Chondrocyte (in vitro differentiated cells): ENCODE measurements around the gene SMIM22. TPM values are rescaled to one million over a fixed set of nuclear protein-coding genes. Genes with fewer than 3 reads are reported as not detected.

Experiments
- DNase-seq: peaks from one replicate; pipeline ENCODE4 v3.0.0; 2021; ENCODE audit warnings: mixed read lengths, low spot score
- H3K27ac Mint-ChIP-seq: one replicate; pipeline ENCODE4 v1.8.0; 2021; ENCODE audit warnings: mild to moderate bottlenecking, moderate library complexity, mixed read lengths; ENCODE audit not compliant: unreplicated experiment
- H3K27me3 Mint-ChIP-seq: 2 replicates; pipeline ENCODE4 v1.8.0; 2021; ENCODE audit warnings: low read depth, mixed read lengths
- H3K36me3 Mint-ChIP-seq: 2 replicates; pipeline ENCODE4 v1.8.0; 2021; ENCODE audit warnings: low read depth, mixed read lengths
- H3K4me1 Mint-ChIP-seq: 2 replicates; pipeline ENCODE4 v1.8.0; 2021; ENCODE audit warnings: low read depth, mild to moderate bottlenecking, mixed read lengths
- H3K4me3 Mint-ChIP-seq: one replicate; pipeline ENCODE4 v1.8.0; 2021; ENCODE audit warnings: mild to moderate bottlenecking, moderate library complexity, mixed read lengths; ENCODE audit not compliant: unreplicated experiment
- H3K9me3 Mint-ChIP-seq: 2 replicates; pipeline ENCODE4 v1.8.0; 2021; ENCODE audit warnings: low read depth, mixed read lengths
- total RNA-seq: library from RNA; stranded (reverse); gene quantifications from 3 replicates; pipeline ENCODE4 v1.2.1, GENCODE V29; 2021
- TF ChIP-seq, protein P1 (sequence below): fragments of 200-600 bp; sonication (generic); IDR thresholded peaks from 2 replicates; pipeline ENCODE4 v1.5.0; 2021; ENCODE audit warnings: antibody characterized with exemption, mild to moderate bottlenecking, moderate library complexity

SMIM22 gene
- total RNA-seq, 1 donor from 2014 or later = not detected

DNA sequence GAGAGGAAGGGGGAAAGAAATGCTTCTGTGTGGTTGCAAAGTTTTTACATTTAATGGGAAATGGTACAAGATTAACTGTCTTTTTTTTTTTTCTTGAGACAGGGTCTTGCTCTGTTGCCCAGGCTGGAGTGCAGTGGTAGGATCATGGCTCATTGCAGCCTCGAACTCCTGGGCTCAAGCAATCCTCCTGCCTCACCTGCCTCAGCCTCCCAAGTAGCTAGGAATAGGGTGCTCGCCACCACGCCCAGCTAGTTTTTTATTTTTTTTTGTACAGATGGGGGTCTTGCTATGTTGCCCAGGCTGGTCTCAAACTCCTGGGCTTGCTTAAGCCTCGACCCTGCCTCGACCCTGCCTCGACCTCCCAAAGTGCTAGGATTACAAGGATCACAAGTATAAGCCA is 11.1 kb downstream of the SMIM22 start:
- no peak for DNase-seq
- H3K27me3 Mint-ChIP-seq = no peaks in the 10 kb centered on the region
- no peak overlapping the region for H3K27ac Mint-ChIP-seq
- H3K36me3 Mint-ChIP-seq = peaks cover 15% of the 10 kb centered on the region
- TF ChIP-seq, protein P1, sequence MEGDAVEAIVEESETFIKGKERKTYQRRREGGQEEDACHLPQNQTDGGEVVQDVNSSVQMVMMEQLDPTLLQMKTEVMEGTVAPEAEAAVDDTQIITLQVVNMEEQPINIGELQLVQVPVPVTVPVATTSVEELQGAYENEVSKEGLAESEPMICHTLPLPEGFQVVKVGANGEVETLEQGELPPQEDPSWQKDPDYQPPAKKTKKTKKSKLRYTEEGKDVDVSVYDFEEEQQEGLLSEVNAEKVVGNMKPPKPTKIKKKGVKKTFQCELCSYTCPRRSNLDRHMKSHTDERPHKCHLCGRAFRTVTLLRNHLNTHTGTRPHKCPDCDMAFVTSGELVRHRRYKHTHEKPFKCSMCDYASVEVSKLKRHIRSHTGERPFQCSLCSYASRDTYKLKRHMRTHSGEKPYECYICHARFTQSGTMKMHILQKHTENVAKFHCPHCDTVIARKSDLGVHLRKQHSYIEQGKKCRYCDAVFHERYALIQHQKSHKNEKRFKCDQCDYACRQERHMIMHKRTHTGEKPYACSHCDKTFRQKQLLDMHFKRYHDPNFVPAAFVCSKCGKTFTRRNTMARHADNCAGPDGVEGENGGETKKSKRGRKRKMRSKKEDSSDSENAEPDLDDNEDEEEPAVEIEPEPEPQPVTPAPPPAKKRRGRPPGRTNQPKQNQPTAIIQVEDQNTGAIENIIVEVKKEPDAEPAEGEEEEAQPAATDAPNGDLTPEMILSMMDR = no peak
- peaks cover 24% of the 10 kb centered on the region for H3K4me1 Mint-ChIP-seq
- H3K9me3 Mint-ChIP-seq = no peaks in the 10 kb centered on the region
- no peak overlapping the region for H3K4me3 Mint-ChIP-seq

DNA sequence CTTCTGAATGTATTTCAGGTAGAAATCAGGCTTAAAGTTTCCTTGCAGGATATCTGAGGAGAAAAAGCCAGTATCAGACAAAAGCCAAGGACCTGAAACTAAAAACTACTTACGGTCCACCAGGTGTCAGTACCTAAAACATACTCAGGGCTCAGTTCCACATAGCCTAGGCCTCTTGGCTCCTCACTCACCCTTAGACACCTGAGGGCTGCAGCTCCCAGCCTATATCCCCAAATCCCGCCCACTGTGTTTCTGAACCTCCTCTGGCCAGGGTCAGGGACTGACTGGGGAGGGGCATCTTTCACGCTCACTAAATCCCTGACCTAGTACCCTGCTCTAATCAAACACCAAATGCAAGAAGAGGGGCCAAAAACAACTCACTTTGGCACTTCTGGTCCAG is 16.1 kb downstream of the SMIM22 start:
- no peak for DNase-seq
- H3K27me3 Mint-ChIP-seq = no peaks in the 10 kb centered on the region
- no peak overlapping the region for H3K4me3 Mint-ChIP-seq
- TF ChIP-seq, protein P1 = no peak
- peaks cover 38% of the 10 kb centered on the region for H3K36me3 Mint-ChIP-seq
- no peak overlapping the region for H3K27ac Mint-ChIP-seq
- H3K4me1 Mint-ChIP-seq = no peaks in the 10 kb centered on the region
- no peaks in the 10 kb centered on the region for H3K9me3 Mint-ChIP-seq

DNA sequence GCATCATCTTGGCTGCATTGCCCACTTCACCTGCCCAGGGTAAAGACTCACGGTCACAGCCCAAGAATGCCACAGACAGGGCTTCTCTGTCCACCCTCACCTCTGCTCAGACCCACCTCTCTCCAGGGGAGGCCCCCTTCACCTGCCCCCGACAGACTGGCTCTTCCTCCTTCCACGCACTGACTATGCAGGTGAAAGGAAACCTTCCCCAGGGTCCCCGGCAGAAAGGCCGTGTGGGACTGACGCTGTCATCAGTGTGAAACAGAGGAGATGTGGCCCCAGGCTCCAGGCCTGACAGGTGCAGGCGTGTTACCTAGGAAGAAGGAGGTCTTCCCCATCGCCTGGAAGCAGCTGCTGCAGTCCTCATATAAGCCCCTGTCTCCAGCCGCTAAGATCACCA is 16.6 kb downstream of the SMIM22 start:
- H3K36me3 Mint-ChIP-seq = peaks cover 40% of the 10 kb centered on the region
- TF ChIP-seq, protein P1 = no peak
- no peak overlapping the region for H3K4me3 Mint-ChIP-seq
- no peaks in the 10 kb centered on the region for H3K27me3 Mint-ChIP-seq
- H3K27ac Mint-ChIP-seq = peak overlapping the region; percentile 63
- DNase-seq = no peak
- no peaks in the 10 kb centered on the region for H3K9me3 Mint-ChIP-seq
- no peaks in the 10 kb centered on the region for H3K4me1 Mint-ChIP-seq

GRCh38 chr16:4813251-4814003 is 18.3 kb downstream of the SMIM22 start:
- Mint-ChIP-seq H3K4me1 (no peaks in the 10 kb centered on the region), H3K9me3 (no peaks in the 10 kb centered on the region), H3K36me3 (peaks cover 39% of the 10 kb centered on the region), H3K27ac (no peak overlapping the region), H3K27me3 (no peaks in the 10 kb centered on the region), H3K4me3 (no peak overlapping the region)
- no peak for DNase-seq
- TF ChIP-seq, protein P1 = no peak

DNA sequence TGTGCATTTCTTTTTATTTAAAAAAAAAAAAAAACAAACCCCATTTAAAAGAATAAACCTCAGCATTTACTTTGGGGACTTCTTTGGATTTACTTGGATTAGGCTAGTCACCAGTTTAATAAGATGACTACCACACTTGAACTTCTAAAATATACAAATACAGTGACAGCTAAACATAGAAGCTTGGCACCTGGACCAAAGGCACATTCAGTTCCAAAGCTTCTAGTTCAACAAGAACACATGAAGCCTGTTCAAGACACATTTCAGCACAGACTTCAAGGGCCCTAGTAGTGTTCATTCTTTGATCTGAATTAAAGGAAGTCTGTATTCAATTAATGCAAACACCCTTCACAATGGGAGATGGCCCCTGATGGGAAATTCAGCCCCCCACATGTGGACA is 18.9 kb downstream of the SMIM22 start:
- DNase-seq = no peak
- no peak overlapping the region for H3K4me3 Mint-ChIP-seq
- H3K4me1 Mint-ChIP-seq = no peaks in the 10 kb centered on the region
- no peaks in the 10 kb centered on the region for H3K27me3 Mint-ChIP-seq
- TF ChIP-seq, protein P1 = no peak
- H3K9me3 Mint-ChIP-seq = no peaks in the 10 kb centered on the region
- peaks cover 41% of the 10 kb centered on the region for H3K36me3 Mint-ChIP-seq
- no peak overlapping the region for H3K27ac Mint-ChIP-seq
